Measurements from ENCODE around the gene ACBD4. TPM values are rescaled to one million over a fixed set of nuclear protein-coding genes. Genes with fewer than 3 reads are reported as not detected.

ACBD4 gene
- total and polyA plus RNA-seq, 2 of the 13 experiments (the other 11 are each of a cell fraction or from before 2014, with no cell fraction given), result 16.1 to 26.9 TPM

- TF ChIP-seq MAZ (IDR thresholded peaks at IDR 0.05; ENCODE audit: borderline replicate concordance, low read depth, low read length) (no peak; the same call in 1 of the 2 replicates), MAZ (CRISPR knock-in tag; IDR thresholded peaks at IDR 0.05; ENCODE audit: low read depth) (no peak; the same call in 1 of the 2 replicates), ZNF337 (CRISPR knock-in tag; IDR thresholded peaks at IDR 0.05; ENCODE audit: borderline replicate concordance, low read depth) (no peak), ETV6 (CRISPR knock-in tag; conservative IDR thresholded peaks at IDR 0.05) (no peak), RBAK (CRISPR knock-in tag; IDR thresholded peaks at IDR 0.05) (no peak), ZNF543 (CRISPR knock-in tag; IDR thresholded peaks at IDR 0.05) (no peak), ZNF674 (CRISPR knock-in tag; IDR thresholded peaks at IDR 0.05; ENCODE audit: low read depth) (no peak), ZHX2 (IDR thresholded peaks at IDR 0.05; ENCODE audit: low read depth) (no peak; the same call in 1 of the 2 replicates), ZHX2 (CRISPR knock-in tag; IDR thresholded peaks at IDR 0.05; ENCODE audit: borderline replicate concordance) (no peak), ZNF558 (CRISPR knock-in tag; IDR thresholded peaks at IDR 0.05; ENCODE audit: borderline replicate concordance) (no peak), ZNF326 (CRISPR knock-in tag; IDR thresholded peaks at IDR 0.05; ENCODE audit: borderline replicate concordance) (no peak), ZNF280D (CRISPR knock-in tag; IDR thresholded peaks at IDR 0.05) (no peak), AFF4 (CRISPR knock-in tag; IDR thresholded peaks at IDR 0.05) (no peak), KDM3A (CRISPR knock-in tag; IDR thresholded peaks at IDR 0.05; ENCODE audit: low read depth) (no peak), SRY (CRISPR knock-in tag; IDR thresholded peaks at IDR 0.05) (no peak), ZSCAN20 (CRISPR knock-in tag; IDR thresholded peaks at IDR 0.05; ENCODE audit: borderline replicate concordance) (no peak), GATAD2A (CRISPR knock-in tag; IDR thresholded peaks at IDR 0.05) (no peak), ISL2 (CRISPR knock-in tag; IDR thresholded peaks at IDR 0.05) (no peak)
Observed at GRCh38 chr17:45146890-45147580, 11.5 kb downstream of the ACBD4 start (continued).
